AML-193 (cell line): ENCODE measurements around the gene FAXDC2.
"Not testable (repeated sequence)": the region's sequence is repeated elsewhere in the genome, so short reads cannot be mapped to it uniquely, and the experiment has no call there.

ENCODE experiments used
- DNase-seq, 2 experiments: peaks; one replicate each; lab custom pipeline; 2025; lab: John Stamatoyannopoulos, UW

Gene FAXDC2

DNA sequence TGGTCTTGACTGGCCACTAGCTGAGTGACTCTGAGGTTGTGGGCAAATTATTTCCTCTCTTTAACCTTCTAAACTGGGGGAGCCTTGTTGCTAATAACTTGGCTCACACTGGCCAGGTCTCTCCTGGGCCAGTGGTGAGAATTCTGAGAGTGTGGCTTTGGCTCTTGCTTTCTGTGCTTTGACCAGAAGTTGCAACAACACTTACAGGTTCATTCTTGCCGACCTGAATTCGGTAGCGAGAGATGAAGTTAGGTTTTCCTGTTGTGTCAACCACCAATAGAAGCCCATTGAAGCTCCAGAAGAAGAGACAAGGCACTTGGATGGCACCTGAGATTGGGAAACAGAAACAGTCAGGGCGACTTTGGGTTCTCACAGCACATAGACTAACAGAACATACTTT, 19.8 kb downstream of the FAXDC2 start:
- DNase-seq = no peak

- no peak for DNase-seq
Observed at GRCh38 chr5:154830219-154830595, 20.2 kb downstream of the FAXDC2 start.

GRCh38 chr5:154829589-154830218, 20.7 kb downstream of the FAXDC2 start:
- no peak for DNase-seq

- no peak for DNase-seq
Observed at GRCh38 chr5:154829181-154829588, 21.2 kb downstream of the FAXDC2 start.

DNA sequence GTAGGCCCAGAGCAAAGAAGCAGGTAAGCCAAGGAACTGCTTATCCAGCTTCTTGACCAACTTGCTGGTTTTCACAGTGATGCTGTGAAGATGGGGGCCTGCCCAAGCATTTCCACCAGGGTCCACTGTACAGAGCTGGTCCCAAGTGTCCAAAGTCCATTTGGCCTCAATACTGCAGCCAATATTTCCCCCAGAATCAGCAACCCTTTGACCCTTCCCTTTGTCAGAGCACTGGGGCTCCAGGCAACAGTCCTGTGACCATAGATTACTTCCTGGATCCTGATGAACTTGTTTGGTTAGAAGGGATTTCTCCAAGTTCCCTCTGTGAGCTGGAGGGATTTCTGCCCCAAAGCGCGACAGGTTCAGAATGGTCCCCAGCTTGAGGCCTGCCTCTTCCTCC, 26.3 kb downstream of the FAXDC2 start:
- DNase-seq = no peak

GRCh38 chr5:154823605-154824004, 26.8 kb downstream of the FAXDC2 start:
- DNase-seq = no peak

GRCh38 chr5:154822896-154823295, 27.5 kb downstream of the FAXDC2 start:
- not testable (repeated sequence) for DNase-seq

GRCh38 chr5:154820383-154820782, 30.0 kb downstream of the FAXDC2 start:
- no peak for DNase-seq

DNA sequence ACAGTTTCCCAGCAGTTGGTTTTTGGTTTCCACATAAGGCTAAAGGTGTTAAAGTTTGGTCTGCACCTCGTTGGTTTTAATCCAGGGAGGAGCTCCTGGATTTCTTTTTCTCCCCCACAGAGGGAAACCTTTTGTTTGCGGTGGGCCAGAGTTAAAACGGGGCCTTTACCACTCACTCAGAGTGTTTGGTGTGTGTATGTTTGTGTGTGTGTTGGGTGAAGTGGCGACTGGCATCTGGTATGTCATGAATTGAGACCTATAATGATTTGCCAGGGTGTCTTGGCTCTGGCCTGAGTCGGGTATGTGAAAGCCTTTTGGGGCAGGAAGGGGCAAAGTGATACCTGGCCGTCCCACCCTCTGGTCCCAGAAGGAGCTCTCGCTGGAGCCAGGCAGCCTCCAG, 30.9 kb downstream of the FAXDC2 start:
- no peak for DNase-seq

DNA sequence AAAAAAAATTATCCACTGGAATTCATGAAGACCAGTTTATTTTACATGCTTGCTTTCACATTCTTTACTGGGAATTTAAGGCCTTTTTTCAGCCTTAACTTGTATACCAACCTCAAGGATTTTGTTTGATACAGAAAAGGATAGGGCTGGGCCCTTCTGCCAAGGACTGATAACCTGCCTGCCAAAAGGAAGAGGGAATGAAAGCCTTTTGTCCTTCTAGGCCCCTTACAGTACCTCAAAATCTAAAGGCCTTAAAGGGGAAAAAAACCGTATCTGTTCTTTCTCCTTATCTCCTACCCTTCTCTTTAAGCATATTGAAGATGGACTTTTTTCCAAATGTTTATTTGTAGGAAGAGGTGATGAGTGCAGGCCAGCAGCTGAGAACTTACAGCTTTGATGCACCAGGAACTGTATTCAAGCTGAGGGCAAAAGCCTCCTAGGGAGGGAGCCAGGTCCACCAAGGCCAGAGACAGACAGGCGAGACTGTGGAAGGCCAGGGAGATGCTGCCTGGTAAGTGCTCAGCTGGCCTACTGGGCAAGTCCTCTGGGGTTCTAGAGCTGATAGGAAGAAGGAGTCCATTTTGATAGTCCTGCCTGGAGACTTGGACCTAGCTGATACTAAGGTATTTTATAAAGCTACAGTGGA, 31.8 kb downstream of the FAXDC2 start:
- DNase-seq = no peak

DNA sequence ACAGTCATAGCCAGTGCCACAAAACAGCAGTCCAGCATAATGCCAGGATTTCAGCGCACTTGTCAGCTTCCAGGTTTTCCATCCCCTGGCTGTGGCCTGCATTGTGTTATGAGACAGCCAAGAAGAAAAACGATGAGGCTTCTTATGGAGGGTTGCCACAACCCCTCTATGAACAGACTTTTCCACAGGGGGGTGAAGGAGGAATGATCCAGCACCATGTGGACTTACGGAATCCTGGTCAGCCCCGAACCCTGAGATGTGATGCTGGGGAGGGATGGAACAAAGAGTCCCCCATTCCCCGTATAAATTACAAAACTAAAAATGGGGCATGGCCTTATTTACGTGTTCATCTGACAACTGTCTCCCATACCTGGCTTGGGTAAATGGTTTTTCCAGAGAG, 32.6 kb downstream of the FAXDC2 start:
- DNase-seq = no peak

DNA sequence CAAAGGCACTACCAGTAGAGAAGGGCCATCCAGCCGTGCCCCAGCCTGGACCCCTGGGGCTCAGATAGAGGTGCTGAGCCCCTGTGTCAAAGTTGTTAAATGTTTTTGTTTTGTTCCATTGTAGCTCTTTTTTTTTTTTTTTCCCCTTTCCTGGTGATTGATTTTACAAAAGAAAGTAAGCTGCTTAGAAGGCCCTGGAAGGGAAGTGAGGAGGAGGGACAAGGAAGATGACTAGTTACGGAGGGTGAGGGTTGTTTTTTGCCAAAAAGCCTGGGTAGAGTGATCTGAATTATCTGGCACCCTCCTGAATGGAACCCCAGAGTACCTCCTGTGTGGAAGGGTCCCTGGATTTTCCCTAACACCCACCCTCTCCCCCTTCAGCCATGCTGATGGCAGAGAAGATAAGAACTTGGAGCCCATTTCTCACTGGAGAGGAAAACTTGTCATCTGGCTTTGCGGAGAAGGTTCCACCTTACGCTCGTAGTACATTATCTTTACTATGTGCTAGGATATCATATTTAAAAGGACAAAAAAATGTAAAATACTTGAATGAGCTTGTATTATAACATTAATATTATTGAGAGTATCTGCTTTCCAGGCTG, 33.4 kb downstream of the FAXDC2 start:
- no peak for DNase-seq

- no peak for DNase-seq
Observed at GRCh38 chr5:154815684-154816247, 34.6 kb downstream of the FAXDC2 start.

- DNase-seq = no peak
Observed at GRCh38 chr5:154815025-154815424, 35.4 kb downstream of the FAXDC2 start.

DNA sequence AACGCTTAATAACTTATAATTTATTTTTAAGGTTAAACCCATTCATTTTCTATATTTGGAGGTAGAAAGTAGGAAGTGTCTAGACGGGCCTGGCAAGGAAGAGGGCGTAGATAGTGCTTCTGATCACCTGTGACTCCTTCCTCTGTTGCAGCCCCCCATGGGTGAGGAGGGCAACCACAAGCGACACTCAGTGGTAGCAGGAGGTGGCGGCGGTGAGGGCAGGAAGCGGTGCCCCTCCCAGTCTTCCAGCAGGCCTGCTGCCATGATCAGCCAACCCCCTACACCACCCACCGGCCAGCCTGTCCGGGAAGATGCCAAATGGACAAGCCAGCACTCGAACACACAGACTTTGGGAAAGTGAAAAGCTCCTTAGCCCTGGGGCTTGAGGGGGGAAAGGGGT, 36.7 kb downstream of the FAXDC2 start:
- DNase-seq = no peak

DNA sequence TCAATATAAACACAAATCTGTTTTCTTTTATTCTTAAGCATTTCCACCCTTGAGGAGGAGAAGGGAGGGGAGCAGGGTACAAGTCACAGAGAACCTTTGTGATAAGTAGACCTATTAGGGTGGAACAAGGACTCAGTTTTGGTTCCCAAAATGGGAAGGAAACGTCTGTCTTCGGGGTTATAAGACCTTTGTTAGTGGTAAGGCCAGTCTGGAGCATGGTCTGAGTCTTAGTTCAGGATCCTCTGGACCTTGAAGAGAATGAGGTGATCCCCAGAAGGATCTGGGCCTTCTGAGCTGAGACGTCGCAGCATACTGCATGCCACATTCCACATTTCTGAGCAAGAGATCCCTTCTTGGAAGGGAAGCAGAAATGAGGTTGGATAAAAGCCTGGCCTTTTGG, 37.2 kb downstream of the FAXDC2 start:
- no peak for DNase-seq

GRCh38 chr5:154811653-154812465, 38.5 kb downstream of the FAXDC2 start:
- peak; percentile 61 to 65 for DNase-seq

GRCh38 chr5:154811239-154811638, 39.2 kb downstream of the FAXDC2 start:
- no peak for DNase-seq

DNA sequence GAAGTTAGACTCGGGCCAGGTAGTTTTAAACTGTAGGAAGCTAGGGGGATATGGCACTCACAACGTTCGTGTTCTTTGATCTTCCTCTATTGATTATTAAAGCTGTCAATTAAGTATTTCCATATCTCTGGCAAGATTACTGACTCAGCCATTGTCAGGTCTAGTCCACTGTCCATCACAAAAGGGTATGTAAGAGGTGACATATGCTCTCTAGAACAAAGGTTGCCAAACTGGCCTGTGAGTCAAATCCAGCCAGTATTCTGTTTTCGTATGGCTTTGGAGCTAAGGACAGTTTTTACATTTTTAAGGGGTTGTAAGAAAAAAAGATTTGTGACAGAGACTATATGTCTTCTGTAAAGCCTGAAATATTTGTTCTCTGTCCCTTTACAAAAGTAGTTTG, 44.2 kb downstream of the FAXDC2 start:
- DNase-seq = no peak

GRCh38 chr5:154802050-154802449, 48.4 kb downstream of the FAXDC2 start:
- DNase-seq = no peak

- no peak for DNase-seq
Observed at GRCh38 chr5:154801083-154801482, 49.3 kb downstream of the FAXDC2 start.

GRCh38 chr5:154800582-154800981, 49.8 kb downstream of the FAXDC2 start:
- DNase-seq = no peak
